ENCODE results near the gene MINDY1.

GRCh38 chr1:151051356-151052009, 44.8 kb upstream of the MINDY1 start:
- TF ChIP-seq POLR2A (IDR thresholded peaks at IDR 0.05) (no peak), CTCF (IDR thresholded peaks at IDR 0.05) (no peak)
